HG03378 (cell line): Measurements from ENCODE around the gene PDCD2L.
A peak's percentile ranks its signal among the peaks of the same experiment; 100 is the strongest.
"Not testable (repeated sequence)": the region's sequence is repeated elsewhere in the genome, so short reads cannot be mapped to it uniquely, and the experiment has no call there.

Experiments
- ATAC-seq: cut with Tn5 transposase; IDR thresholded peaks from one replicate; pipeline ENCODE4 v1.9.1; 2021; ENCODE audit warnings: mild to moderate bottlenecking, moderate library complexity; ENCODE audit not compliant: unreplicated experiment

Gene PDCD2L

GRCh38 chr19:34404109-34404909, at the start of gene PDCD2L:
Gene PDCD2L (plus strand): TSS chr19:34404399. CDS start chr19:34404431, 32 bp downstream.
- peak; percentile 69 for ATAC-seq

- ATAC-seq, result no peak
Measured at GRCh38 chr19:34355201-34355600, 49.0 kb upstream of the PDCD2L start.

- ATAC-seq, result no peak
Measured at GRCh38 chr19:34356875-34357274, 47.3 kb upstream of the PDCD2L start.

GRCh38 chr19:34357431-34357830, 46.8 kb upstream of the PDCD2L start:
- ATAC-seq, result no peak

- ATAC-seq, result peak; percentile 81
Measured at GRCh38 chr19:34359140-34359953, 44.9 kb upstream of the PDCD2L start.

GRCh38 chr19:34359954-34360315, 44.3 kb upstream of the PDCD2L start:
- no peak for ATAC-seq

- no peak for ATAC-seq
Measured at GRCh38 chr19:34360354-34360909, 43.8 kb upstream of the PDCD2L start.

- no peak for ATAC-seq
Measured at GRCh38 chr19:34362679-34363069, 41.5 kb upstream of the PDCD2L start.

- ATAC-seq, result no peak
Measured at GRCh38 chr19:34363094-34363493, 41.1 kb upstream of the PDCD2L start.

- ATAC-seq, result no peak
Measured at GRCh38 chr19:34363930-34364329, 40.3 kb upstream of the PDCD2L start.

GRCh38 chr19:34364462-34364829, 39.8 kb upstream of the PDCD2L start:
- no peak for ATAC-seq

- peak; percentile 53 for ATAC-seq
Measured at GRCh38 chr19:34364830-34365462, 39.3 kb upstream of the PDCD2L start, which contains the start of gene GPI. Gene GPI (plus strand): TSS chr19:34365196. CDS start chr19:34365267, 71 bp downstream.

- no peak for ATAC-seq
Measured at GRCh38 chr19:34365463-34366401, 38.5 kb upstream of the PDCD2L start.

GRCh38 chr19:34366738-34367623, 37.2 kb upstream of the PDCD2L start:
- ATAC-seq, result no peak

- ATAC-seq, result no peak
Measured at GRCh38 chr19:34367624-34367957, 36.6 kb upstream of the PDCD2L start.

- no peak for ATAC-seq
Measured at GRCh38 chr19:34368338-34368737, 35.9 kb upstream of the PDCD2L start.

- ATAC-seq, result not testable (repeated sequence)
Measured at GRCh38 chr19:34369166-34369565, 35.0 kb upstream of the PDCD2L start.

- no peak for ATAC-seq
Measured at GRCh38 chr19:34370117-34370516, 34.1 kb upstream of the PDCD2L start.

GRCh38 chr19:34370983-34371382, 33.2 kb upstream of the PDCD2L start:
- no peak for ATAC-seq
